Stimulated activated CD8-positive, alpha-beta memory T cell treated with anti-CD3 and anti-CD28 coated beads, Interleukin-15, amount 100 ng/mL, for 1 hour (primary cell): ENCODE data around the gene LRRC8C.

Experiments used
- DNase-seq: peaks from one replicate; pipeline ENCODE4 v3.0.0-alpha.2; 2020; ENCODE audit warnings: low read depth

The LRRC8C gene

DNA sequence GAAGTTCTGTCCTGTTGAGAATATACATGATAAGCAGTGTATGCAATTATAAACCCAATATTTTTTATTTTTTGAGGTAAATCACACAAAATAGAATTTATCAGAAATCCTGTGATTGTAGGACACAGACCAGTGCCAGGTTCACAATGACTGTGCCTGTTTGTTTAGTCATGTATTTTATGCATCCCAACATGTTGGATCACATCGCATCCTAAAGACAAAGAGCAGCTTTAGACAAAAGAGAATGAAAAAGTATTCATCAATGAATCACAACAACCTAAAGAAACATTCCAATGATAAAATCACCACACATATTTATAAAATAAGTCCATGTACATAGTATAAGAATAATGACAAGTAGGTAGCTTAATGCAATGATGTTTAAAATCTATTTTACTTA lies 134.7 kb downstream of the LRRC8C start:
- no peak for DNase-seq
